ENCODE data around the gene DEPDC7. TPM values are rescaled to one million over a fixed set of nuclear protein-coding genes. Genes with fewer than 3 reads are reported as not detected.

Gene DEPDC7
- total and polyA plus RNA-seq, 2 experiments from 2014 or later: 8.6 to 10.9 TPM

- TF ChIP-seq REST (IDR thresholded peaks at IDR 0.05; ENCODE audit: unreplicated experiment): no peak
Observed at GRCh38 chr11:33035011-33035410, 19.3 kb downstream of the DEPDC7 start (continued).

- H3K9me2 ChIP-seq (ENCODE audit: insufficient read depth): no peaks in the 10 kb centered on the region
- peaks cover 9% of the 10 kb centered on the region for H3K27me3 Mint-ChIP-seq (ENCODE audit: insufficient read depth, low read depth, poor library complexity)
- peaks cover 10% of the 10 kb centered on the region for H3K4me1 ChIP-seq (ENCODE audit: insufficient read depth)
- no peaks in the 10 kb centered on the region; the same call in none of the 2 replicates for H3K79me2 ChIP-seq (replicated peaks; ENCODE audit: insufficient read depth)
- no peaks in the 10 kb centered on the region; the same call in 1 of the 2 replicates for H3F3A ChIP-seq (replicated peaks; ENCODE audit: low read depth)
- ATAC-seq (peak; percentile 88), DNase-seq (ENCODE audit: low spot score) (peak; percentile 95)
- TF ChIP-seq NANOG (IDR thresholded peaks at IDR 0.05; ENCODE audit: borderline replicate concordance) (no peak), JUNB (IDR thresholded peaks at IDR 0.05; ENCODE audit: unreplicated experiment) (no peak), ZNF114 (CRISPR knock-in tag; IDR thresholded peaks at IDR 0.05) (no peak), CTCF (conservative IDR thresholded peaks at IDR 0.05; ENCODE audit: low read depth in 2 of 2) (peak in 1 of 2 experiments; percentile 23; a peak in 2 of 4 replicates), EZH2 (IDR thresholded peaks at IDR 0.05; ENCODE audit: low read depth, unreplicated experiment) (no peak), POLR2AphosphoS5 (IDR thresholded peaks at IDR 0.05; ENCODE audit: low read depth) (peak; percentile 51)
- TF ChIP-seq, protein P1, sequence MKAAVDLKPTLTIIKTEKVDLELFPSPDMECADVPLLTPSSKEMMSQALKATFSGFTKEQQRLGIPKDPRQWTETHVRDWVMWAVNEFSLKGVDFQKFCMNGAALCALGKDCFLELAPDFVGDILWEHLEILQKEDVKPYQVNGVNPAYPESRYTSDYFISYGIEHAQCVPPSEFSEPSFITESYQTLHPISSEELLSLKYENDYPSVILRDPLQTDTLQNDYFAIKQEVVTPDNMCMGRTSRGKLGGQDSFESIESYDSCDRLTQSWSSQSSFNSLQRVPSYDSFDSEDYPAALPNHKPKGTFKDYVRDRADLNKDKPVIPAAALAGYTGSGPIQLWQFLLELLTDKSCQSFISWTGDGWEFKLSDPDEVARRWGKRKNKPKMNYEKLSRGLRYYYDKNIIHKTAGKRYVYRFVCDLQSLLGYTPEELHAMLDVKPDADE (IDR thresholded peaks at IDR 0.05): peak; percentile 56; the same call in 1 of the 2 replicates
- H3K4me2 ChIP-seq: peak within 1 kb of the TSS; percentile 85
- H3K4me1 Mint-ChIP-seq: peaks cover 12% of the 10 kb centered on the region
- peaks cover 6% of the 10 kb centered on the region for H3K36me3 Mint-ChIP-seq (ENCODE audit: low read depth)
- H3K9me3 Mint-ChIP-seq: no peaks in the 10 kb centered on the region; the same call in 2 of the 3 replicates
- peak within 1 kb of the TSS; percentile 98 for H2AFZ ChIP-seq
- H3K27ac ChIP-seq (ENCODE audit: low read depth): peak within 1 kb of the TSS; percentile 95
- H3K27ac Mint-ChIP-seq: peak within 1 kb of the TSS; percentile 97
- no peaks in the 10 kb centered on the region for H3K27me3 ChIP-seq (ENCODE audit: insufficient read depth)
- H3K4me3 ChIP-seq: peak within 1 kb of the TSS; percentile 82
- no peaks in the 10 kb centered on the region for H4K20me1 ChIP-seq (replicated peaks; ENCODE audit: insufficient read depth)
- peaks cover 2% of the 10 kb centered on the region; the same call in 1 of the 2 replicates for H3K36me3 ChIP-seq (ENCODE audit: insufficient read depth)
- peak within 1 kb of the TSS; percentile 84 for H3K4me3 Mint-ChIP-seq
Observed at GRCh38 chr11:33039274-33040032, 23.8 kb downstream of the DEPDC7 start, which contains the start of gene TCP11L1. Gene TCP11L1 (plus strand): TSS chr11:33039572. CDS start chr11:33043774, 4,202 bp downstream.
